ENCODE data around the gene ACBD6.
"Not testable (repeated sequence)": the region's sequence is repeated elsewhere in the genome, so short reads cannot be mapped to it uniquely, and the experiment has no call there.

Gene ACBD6

GRCh38 chr1:180502361-180503279, at the start of gene ACBD6:
TSS of gene ACBD6 (minus strand) at chr1:180502577. CDS start at chr1:180502266, 311 bp downstream.
- Histone ChIP-seq H3K4me3 (peak within 1 kb of the TSS; percentile 61 to 91 (median 72)), H3K27ac (peak within 1 kb of the TSS; percentile 50 to 97 (median 92))

- Histone ChIP-seq H3K4me3 (no peak overlapping the region), H3K27ac (no peak overlapping the region)
Observed at GRCh38 chr1:180551997-180552396, 49.6 kb upstream of the ACBD6 start.

- H3K27ac ChIP-seq = no peak overlapping the region
- no peak overlapping the region for H3K4me3 ChIP-seq
Observed at GRCh38 chr1:180550241-180550640, 47.9 kb upstream of the ACBD6 start.

GRCh38 chr1:180549770-180550169, 47.4 kb upstream of the ACBD6 start:
- H3K4me3 ChIP-seq, H3K27ac ChIP-seq: not testable (repeated sequence)

- no peak overlapping the region for H3K27ac ChIP-seq
- H3K4me3 ChIP-seq = no peak overlapping the region
Observed at GRCh38 chr1:180548686-180549317, 46.4 kb upstream of the ACBD6 start.

GRCh38 chr1:180545991-180546390, 43.6 kb upstream of the ACBD6 start:
- H3K4me3 ChIP-seq = no peak overlapping the region
- H3K27ac ChIP-seq = no peak overlapping the region

GRCh38 chr1:180544050-180544449, 41.7 kb upstream of the ACBD6 start:
- H3K27ac ChIP-seq = no peak overlapping the region
- H3K4me3 ChIP-seq = no peak overlapping the region

GRCh38 chr1:180542838-180543145, 40.4 kb upstream of the ACBD6 start:
- H3K27ac ChIP-seq = peak overlapping the region in 2 of 21 experiments; percentile 22 to 39
- no peak overlapping the region for H3K4me3 ChIP-seq

- Histone ChIP-seq H3K27ac (peak overlapping the region in 5 of 21 experiments; percentile 3 to 39 (median 22)), H3K4me3 (no peak overlapping the region)
Observed at GRCh38 chr1:180542113-180542837, 39.9 kb upstream of the ACBD6 start.

- Histone ChIP-seq H3K27ac (peak overlapping the region in 1 of 21 experiments; percentile 11), H3K4me3 (no peak overlapping the region)
Observed at GRCh38 chr1:180540697-180541594, 38.6 kb upstream of the ACBD6 start.

- no peak overlapping the region for H3K4me3 ChIP-seq
- H3K27ac ChIP-seq = no peak overlapping the region
Observed at GRCh38 chr1:180539136-180539535, 36.8 kb upstream of the ACBD6 start.

GRCh38 chr1:180536821-180537372, 34.5 kb upstream of the ACBD6 start:
- H3K27ac ChIP-seq = no peak overlapping the region
- H3K4me3 ChIP-seq = no peak overlapping the region

GRCh38 chr1:180535418-180535999, 33.1 kb upstream of the ACBD6 start:
- no peak overlapping the region for H3K4me3 ChIP-seq
- no peak overlapping the region for H3K27ac ChIP-seq

GRCh38 chr1:180534214-180534613, 31.8 kb upstream of the ACBD6 start:
- Histone ChIP-seq H3K27ac (no peak overlapping the region), H3K4me3 (no peak overlapping the region)

GRCh38 chr1:180533266-180533987, 31.1 kb upstream of the ACBD6 start:
- Histone ChIP-seq H3K27ac (no peak overlapping the region), H3K4me3 (no peak overlapping the region)

- Histone ChIP-seq H3K4me3 (no peak overlapping the region), H3K27ac (no peak overlapping the region)
Observed at GRCh38 chr1:180532854-180533253, 30.5 kb upstream of the ACBD6 start.

GRCh38 chr1:180530501-180530900, 28.1 kb upstream of the ACBD6 start:
- Histone ChIP-seq H3K27ac (peak overlapping the region in 6 of 21 experiments; percentile 17 to 69 (median 36)), H3K4me3 (no peak overlapping the region)

GRCh38 chr1:180528868-180529470, 26.6 kb upstream of the ACBD6 start:
- no peak overlapping the region for H3K27ac ChIP-seq

More at GRCh38 chr1:180528868-180529470, 26.6 kb upstream of the ACBD6 start:
- no peak overlapping the region for H3K4me3 ChIP-seq

Measured in skin epidermis (tissue), 12 donors.